ENCODE measurements around the gene RAB8B.

GRCh38 chr15:63233667-63234423 is 44.4 kb downstream of the RAB8B start:
- TF ChIP-seq CTCF (IDR thresholded peaks at IDR 0.05) (no peak), EP300 (IDR thresholded peaks at IDR 0.05) (no peak)
